Measurements from ENCODE around the gene GSDMA.

The GSDMA gene

DNA sequence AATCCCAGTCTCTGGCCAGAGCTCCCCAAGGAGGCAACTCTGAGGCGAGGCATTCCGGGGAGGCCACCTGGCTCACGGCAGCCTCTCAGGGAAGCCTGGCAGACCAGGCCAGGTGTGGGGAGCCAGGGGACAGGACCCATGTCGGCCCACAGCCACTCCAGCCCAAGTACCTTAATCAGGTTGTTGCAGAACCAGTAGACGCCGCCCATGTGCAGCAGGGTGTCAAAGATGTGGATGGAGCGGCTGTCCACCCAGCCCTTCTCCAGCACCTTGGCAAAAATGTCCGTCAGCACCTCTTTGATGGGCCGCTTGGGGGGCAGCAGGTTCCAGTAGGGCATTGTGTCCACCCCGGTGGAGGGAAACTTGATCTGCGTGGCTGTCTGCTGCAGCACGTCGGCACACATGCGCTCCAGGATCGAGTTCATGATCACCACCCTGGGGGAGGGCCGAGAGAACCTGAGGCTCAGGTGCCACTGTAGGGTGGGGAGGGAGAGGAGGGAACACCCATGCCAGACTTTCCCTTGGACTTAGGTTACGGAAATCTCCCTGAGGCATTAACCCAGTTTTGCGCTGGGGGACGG, 60.2 kb downstream of the GSDMA start:
- TF ChIP-seq, protein P1, sequence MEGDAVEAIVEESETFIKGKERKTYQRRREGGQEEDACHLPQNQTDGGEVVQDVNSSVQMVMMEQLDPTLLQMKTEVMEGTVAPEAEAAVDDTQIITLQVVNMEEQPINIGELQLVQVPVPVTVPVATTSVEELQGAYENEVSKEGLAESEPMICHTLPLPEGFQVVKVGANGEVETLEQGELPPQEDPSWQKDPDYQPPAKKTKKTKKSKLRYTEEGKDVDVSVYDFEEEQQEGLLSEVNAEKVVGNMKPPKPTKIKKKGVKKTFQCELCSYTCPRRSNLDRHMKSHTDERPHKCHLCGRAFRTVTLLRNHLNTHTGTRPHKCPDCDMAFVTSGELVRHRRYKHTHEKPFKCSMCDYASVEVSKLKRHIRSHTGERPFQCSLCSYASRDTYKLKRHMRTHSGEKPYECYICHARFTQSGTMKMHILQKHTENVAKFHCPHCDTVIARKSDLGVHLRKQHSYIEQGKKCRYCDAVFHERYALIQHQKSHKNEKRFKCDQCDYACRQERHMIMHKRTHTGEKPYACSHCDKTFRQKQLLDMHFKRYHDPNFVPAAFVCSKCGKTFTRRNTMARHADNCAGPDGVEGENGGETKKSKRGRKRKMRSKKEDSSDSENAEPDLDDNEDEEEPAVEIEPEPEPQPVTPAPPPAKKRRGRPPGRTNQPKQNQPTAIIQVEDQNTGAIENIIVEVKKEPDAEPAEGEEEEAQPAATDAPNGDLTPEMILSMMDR (IDR thresholded peaks at IDR 0.05; ENCODE audit: control insufficient read depth, extremely low read depth, insufficient read depth): no peak
- DNase-seq (ENCODE audit: low read depth): no peak
- no peak overlapping the region for H3K4me3 ChIP-seq (ENCODE audit: low read depth, low read length)

DNA sequence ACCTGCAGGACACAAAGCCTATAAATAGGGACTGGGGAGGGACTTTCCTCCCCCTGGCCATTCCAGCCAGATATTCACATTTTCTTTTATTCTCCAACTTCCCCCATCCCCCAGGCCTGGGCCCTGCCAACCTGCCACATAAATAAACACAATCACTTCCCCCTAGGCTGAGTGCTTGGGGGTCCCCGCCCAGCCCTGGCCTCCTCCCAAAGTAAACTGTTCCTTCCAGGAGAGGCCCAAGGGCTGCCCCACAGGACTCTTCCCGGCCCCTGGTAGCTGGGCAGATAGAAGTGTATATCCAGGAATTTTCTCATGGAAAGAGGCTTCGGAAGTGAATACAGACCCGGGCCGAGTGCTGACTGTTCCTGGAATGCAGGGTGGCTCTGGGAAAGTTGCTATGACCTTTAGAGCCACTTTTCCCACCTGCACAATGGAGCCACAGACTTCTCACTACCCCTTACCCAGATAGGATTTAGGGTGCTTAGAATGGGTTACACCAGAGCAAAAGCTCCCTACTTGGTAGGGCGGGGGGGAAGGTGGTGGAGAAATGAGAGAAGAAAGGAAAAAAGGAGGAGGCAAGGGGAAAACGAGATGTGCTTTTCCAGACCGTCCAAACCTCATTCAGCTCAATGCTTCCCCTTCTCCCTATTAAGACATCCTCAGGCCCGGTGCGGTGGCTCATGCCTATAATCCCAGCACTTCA, 60.9 kb downstream of the GSDMA start:
- TF ChIP-seq, protein P1 (IDR thresholded peaks at IDR 0.05; ENCODE audit: control insufficient read depth, extremely low read depth, insufficient read depth): no peak
- DNase-seq (ENCODE audit: low read depth): no peak

DNA sequence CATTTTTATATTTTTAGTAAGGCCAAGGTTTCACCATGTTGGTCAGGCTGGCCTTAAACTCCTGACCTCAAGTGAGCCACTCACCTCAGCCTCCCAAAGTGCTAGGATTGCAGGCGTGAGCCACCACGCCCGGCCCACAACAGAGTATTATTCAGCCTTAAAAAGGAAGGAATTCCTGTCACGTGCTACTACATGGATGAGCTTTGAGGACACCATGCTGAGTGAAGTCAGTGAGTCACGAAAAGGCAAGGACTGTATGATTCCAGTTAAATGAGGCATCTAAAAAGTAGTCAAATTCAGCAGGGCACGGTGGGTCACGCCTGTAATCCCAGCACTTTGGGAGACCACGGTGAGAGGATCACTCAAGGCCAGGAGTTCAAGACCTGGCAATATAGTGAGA, 62.1 kb downstream of the GSDMA start:
- DNase-seq (ENCODE audit: low read depth): no peak
- no peak overlapping the region for H3K4me3 ChIP-seq (ENCODE audit: low read depth, low read length)
- TF ChIP-seq, protein P1 (IDR thresholded peaks at IDR 0.05; ENCODE audit: control insufficient read depth, extremely low read depth, insufficient read depth): no peak

More for the DNA sequence above, 60.9 kb downstream of the GSDMA start:
- H3K4me3 ChIP-seq (ENCODE audit: low read depth, low read length): no peak overlapping the region

DNA sequence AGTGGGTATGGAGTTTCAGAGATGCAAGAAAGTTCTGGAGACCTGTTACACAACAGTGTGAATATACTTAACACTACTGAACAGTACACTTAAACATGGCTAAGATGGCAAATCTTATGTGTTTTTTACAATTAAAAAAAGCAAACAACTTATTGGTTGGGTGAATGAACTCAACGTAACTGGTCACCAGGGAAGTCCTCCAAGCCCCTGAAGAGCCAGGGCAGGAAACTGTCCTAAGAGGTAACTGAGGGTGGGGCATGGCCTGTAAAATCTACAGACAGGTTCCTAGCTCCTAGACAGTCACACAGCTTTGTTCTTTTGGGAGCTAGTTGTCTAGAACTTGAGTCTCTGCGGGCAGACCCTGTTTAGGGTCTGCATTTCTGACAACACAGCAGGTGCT, 62.8 kb downstream of the GSDMA start:
- no peak overlapping the region for H3K4me3 ChIP-seq (ENCODE audit: low read depth, low read length)
- TF ChIP-seq, protein P1 (IDR thresholded peaks at IDR 0.05; ENCODE audit: control insufficient read depth, extremely low read depth, insufficient read depth): no peak
- DNase-seq (ENCODE audit: low read depth): no peak

DNA sequence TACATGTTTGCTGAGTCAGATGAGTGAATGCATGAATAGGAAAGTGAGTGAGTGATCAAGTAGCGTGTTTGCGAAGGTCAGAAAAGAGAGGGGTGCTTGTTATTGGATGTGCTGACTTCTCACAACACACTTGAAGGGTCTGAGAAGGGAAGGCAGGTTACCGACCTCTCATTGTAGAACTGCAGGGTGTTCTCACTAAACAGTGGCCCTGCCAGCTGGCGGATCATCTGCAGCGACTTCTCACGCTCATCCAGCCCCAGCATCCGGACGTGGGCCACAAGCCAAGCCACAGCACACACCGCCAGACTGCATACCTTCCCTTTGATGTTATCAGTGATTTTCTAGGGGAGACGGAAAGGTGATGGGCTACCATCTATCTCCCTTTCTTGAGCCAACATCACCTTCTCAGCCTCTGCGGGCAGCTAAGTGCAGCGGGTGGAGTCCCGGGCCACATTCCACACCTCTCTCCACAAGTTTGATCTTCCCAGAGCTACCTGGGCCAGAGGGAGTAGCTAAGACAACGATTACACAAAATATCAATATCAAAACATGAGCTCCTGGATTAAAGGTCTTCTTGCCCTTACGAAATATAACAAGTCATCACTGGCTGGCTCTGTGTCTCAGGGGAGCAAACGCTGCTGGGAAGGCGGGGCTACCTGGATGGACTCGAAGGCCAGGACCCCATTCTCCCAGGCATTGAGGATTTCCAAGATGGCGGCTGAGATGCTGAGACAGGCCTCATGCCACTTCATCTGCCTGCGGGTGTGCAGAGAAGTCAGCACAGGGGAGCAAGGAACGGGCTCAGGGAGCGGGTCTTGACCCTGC, 63.4 kb downstream of the GSDMA start:
- TF ChIP-seq, protein P1 (IDR thresholded peaks at IDR 0.05; ENCODE audit: control insufficient read depth, extremely low read depth, insufficient read depth): no peak
- no peak for DNase-seq (ENCODE audit: low read depth)
- H3K4me3 ChIP-seq (ENCODE audit: low read depth, low read length): no peak overlapping the region

DNA sequence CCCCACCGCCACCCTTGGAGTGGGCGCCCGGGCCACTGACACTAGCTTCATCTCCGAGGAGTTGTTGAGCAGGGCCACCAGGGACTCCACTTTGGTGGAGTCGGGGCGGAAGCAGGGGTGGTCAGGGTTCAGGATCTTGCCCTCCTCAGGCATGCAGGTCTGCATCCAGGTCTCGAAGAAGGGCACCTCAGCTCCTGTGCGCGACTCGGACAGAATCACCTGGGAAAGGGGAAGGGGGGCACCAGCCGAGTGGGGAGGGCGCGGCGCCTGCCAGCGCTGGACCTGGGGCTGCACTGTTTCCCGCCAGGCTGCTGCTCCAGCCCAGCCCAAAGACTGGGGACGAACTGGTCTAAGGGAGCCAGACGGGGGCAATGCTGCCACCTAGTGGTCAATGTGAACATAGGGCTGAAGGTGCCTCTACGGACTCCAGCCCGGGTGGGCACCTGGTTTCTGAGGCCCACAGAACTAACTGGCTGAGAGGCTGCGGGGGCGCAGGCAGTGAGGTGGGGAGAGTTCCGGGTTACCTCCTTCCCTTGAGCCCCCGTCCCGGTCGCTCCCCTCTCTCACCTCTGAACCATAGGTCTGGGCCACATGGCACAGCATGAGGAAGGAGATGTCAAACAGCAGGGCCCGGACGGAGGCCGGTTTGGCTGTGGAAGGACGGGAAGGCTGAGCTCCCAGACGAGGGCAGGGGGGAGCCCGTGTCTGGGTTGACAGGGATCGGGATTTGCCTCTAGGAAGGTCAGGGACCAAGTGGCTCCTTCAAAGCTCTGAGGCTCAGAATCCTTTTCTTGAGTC, 64.2 kb downstream of the GSDMA start:
- DNase-seq (ENCODE audit: low read depth): peak; percentile 33
- H3K4me3 ChIP-seq (ENCODE audit: low read depth, low read length): no peak overlapping the region
- TF ChIP-seq, protein P1 (IDR thresholded peaks at IDR 0.05; ENCODE audit: control insufficient read depth, extremely low read depth, insufficient read depth): peak; percentile 88

Data from LNCaP clone FGC (cell line).